Activated CD4-positive, alpha-beta memory T cell treated with anti-CD3 and anti-CD28 coated beads for 36 hours (primary cell): Measurements from ENCODE around the gene LRRC8D. TPM values are rescaled to one million over a fixed set of nuclear protein-coding genes. Genes with fewer than 3 reads are reported as not detected.
"Not testable (repeated sequence)": the region's sequence is repeated elsewhere in the genome, so short reads cannot be mapped to it uniquely, and the experiment has no call there.

ENCODE experiments used
- CTCF ChIA-PET: fragments of 350-600 bp; sonication (Branson Sonifier 250); formaldehyde crosslinking; loops from one replicate; lab custom pipeline; 2021; ENCODE audit warnings: antibody characterized with exemption, inconsistent platforms; lab: Charles Lee
- POLR2A ChIA-PET: fragments of 350-600 bp; sonication (Branson Sonifier 250); formaldehyde crosslinking; loops from one replicate; lab custom pipeline; 2021; ENCODE audit warnings: antibody characterized with exemption; lab: Charles Lee
- DNase-seq: peaks from one replicate; pipeline ENCODE4 v3.0.0-alpha.2; 2020
- H3K27ac Mint-ChIP-seq: one replicate; pipeline ENCODE4 v1.8.0; 2021; ENCODE audit warnings: mixed read lengths
- H3K27me3 Mint-ChIP-seq: one replicate; pipeline ENCODE4 v1.8.0; 2021; ENCODE audit warnings: mixed read lengths
- H3K36me3 Mint-ChIP-seq: one replicate; pipeline ENCODE4 v1.8.0; 2021; ENCODE audit warnings: mixed read lengths
- H3K4me1 Mint-ChIP-seq: one replicate; pipeline ENCODE4 v1.8.0; 2021; ENCODE audit warnings: low read depth, mixed read lengths
- H3K4me3 Mint-ChIP-seq: one replicate; pipeline ENCODE4 v1.8.0; 2021; ENCODE audit warnings: mild to moderate bottlenecking, mixed read lengths
- H3K9me3 Mint-ChIP-seq: one replicate; pipeline ENCODE4 v1.8.0; 2021; ENCODE audit warnings: mixed read lengths
- intact Hi-C: fragments of 100-400 bp; cut with micrococcal nuclease; formaldehyde crosslinking; loops from one replicate; pipeline ENCODE4 v1.15.1; 2023
- total RNA-seq, 2 experiments: library from RNA; stranded (reverse); gene quantifications; one replicate each; pipeline ENCODE4 v1.2.3, GENCODE V29; 2021

LRRC8D gene
- total RNA-seq, 2 experiments from 2014 or later: 17.7 to 19.4 TPM

DNA sequence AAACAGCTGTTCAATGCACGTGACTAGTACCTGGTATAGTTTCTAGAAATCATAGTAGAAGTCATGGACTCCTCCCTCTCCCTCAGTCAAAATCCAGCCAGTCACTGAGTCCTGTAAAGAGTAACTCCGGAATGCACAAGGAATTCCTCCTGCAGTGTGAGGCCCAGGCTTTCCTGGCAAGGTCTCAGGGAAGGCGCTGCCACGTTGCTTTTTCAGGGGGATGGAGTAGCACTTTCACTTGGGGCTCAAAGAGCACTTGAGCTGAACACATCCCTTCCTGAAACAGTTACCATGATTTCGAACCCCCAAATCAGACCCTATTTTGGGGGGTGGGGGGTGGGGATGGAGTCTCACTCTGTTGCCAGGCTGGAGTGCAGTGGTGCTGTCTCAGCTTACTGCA, 26.4 kb upstream of the LRRC8D start:
- no peaks in the 10 kb centered on the region for H3K36me3 Mint-ChIP-seq
- no peak overlapping the region for H3K27ac Mint-ChIP-seq
- POLR2A ChIA-PET: no interaction called here
- H3K4me3 Mint-ChIP-seq: no peak overlapping the region
- no peaks in the 10 kb centered on the region for H3K27me3 Mint-ChIP-seq
- intact Hi-C loops: no loop called here
- no peak for DNase-seq
- CTCF ChIA-PET: interaction anchor here (1.0 kb wide), 1 partner anchor 10 kb away, joined by 3 read pairs; no protein-coding TSS in a partner anchor
- no peaks in the 10 kb centered on the region for H3K4me1 Mint-ChIP-seq
- no peaks in the 10 kb centered on the region for H3K9me3 Mint-ChIP-seq

DNA sequence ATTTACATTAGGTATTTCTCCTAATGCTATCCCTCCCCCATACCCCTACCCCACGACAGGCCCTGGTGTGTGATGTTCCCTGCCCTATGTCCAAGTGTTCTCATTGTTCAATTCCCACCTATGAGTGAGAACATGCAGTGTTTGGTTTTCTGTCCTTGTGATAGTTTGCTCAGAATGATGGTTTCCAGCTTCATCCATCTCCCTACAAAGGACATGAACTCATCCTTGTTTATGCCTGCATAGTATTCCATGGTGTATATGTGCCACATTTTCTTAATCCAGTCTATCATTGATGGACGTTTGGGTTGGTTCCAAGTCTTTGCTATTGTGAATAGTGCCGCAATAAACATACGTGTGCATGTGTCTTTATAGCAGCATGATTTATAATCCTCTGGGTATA, 25.3 kb upstream of the LRRC8D start:
- POLR2A ChIA-PET, intact Hi-C loops, H3K36me3 Mint-ChIP-seq, H3K27ac Mint-ChIP-seq, H3K27me3 Mint-ChIP-seq, DNase-seq, H3K9me3 Mint-ChIP-seq, H3K4me1 Mint-ChIP-seq, H3K4me3 Mint-ChIP-seq, CTCF ChIA-PET: not testable (repeated sequence)

DNA sequence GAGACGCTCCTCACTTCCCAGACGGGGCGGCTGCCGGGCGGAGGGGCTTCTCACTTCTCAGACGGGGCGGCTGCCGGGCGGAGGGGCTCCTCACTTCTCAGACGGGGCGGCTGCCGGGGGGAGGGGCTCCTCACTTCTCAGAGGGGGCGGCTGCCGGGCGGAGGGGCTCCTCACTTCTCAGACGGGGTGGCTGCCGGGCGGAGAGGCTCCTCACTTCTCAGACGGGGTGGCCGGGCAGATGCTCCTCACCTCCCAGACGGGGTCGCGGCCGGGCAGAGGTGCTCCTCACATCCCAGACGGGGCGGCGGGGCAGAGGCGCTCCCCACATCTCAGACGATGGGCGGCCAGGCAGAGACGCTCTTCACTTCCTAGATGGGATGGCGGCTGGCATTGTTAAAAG, 23.0 kb upstream of the LRRC8D start:
- H3K4me3 Mint-ChIP-seq, H3K36me3 Mint-ChIP-seq, DNase-seq, CTCF ChIA-PET, H3K4me1 Mint-ChIP-seq, H3K27me3 Mint-ChIP-seq, intact Hi-C loops, H3K27ac Mint-ChIP-seq, POLR2A ChIA-PET, H3K9me3 Mint-ChIP-seq: not testable (repeated sequence)

DNA sequence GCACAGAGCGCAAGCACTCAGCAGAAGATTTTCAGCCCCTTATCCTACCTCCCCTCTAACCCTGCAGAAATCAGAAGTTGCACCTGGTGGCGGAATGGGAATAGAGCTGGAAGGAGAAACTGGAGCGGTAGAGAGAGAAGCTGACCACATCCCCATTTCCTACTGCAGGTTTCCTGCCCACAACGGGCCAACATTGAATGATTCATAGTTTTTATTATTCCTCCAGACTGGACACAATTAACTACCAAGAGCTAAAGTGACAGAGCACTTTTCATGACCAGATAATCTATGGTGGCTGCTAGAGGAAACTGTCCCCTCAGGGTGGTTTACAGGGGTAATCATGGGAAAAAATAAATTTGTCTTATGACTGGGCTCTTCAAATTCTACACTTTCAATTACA, 21.3 kb upstream of the LRRC8D start:
- POLR2A ChIA-PET: no interaction called here
- Mint-ChIP-seq H3K27me3 (no peaks in the 10 kb centered on the region), H3K27ac (no peak overlapping the region), H3K9me3 (no peaks in the 10 kb centered on the region), H3K4me3 (no peak overlapping the region), H3K36me3 (no peaks in the 10 kb centered on the region), H3K4me1 (no peaks in the 10 kb centered on the region)
- intact Hi-C loops: no loop called here
- no peak for DNase-seq
- CTCF ChIA-PET: interaction anchor here (1.0 kb wide), 1 partner anchor 187 kb away, joined by 4 read pairs; no protein-coding TSS in a partner anchor

DNA sequence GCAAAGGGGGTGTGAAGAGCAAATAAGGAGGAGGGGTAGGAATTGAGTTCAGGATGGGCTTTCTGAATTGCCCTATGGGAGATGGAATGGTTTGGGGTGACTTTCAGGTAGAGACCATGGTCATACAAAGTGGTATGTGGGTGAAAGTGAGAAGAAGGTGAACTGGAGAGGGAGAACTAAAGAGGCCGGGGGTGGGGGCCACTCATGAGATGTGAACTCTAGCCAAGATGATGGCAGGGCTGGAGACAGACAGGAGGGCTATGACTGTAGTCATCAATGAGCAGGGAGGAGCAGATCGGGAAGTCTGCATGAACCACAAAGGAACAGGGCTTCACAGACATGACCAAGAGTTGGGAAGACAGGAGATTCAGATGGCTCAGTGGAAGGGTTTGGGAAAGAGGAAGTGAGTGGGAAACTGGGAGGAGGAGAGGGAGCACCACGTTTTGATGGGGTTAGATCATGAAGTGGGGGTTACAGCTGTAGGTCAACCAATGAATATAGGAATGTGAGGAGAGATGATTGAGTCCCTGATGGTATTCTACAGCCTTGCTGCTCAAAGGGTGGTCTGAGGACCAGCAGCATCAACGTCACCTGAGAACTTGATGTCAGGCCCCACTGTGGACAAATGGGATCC, 20.7 kb upstream of the LRRC8D start:
- Mint-ChIP-seq H3K9me3 (no peaks in the 10 kb centered on the region), H3K27me3 (no peaks in the 10 kb centered on the region), H3K4me1 (no peaks in the 10 kb centered on the region), H3K4me3 (no peak overlapping the region), H3K36me3 (no peaks in the 10 kb centered on the region), H3K27ac (no peak overlapping the region)
- no peak for DNase-seq
- ChIA-PET POLR2A (no interaction called here), CTCF (interaction anchor here (1.2 kb wide), 1 partner anchor 20 kb away, joined by 3 read pairs; no protein-coding TSS in a partner anchor)
- intact Hi-C loops: no loop called here

DNA sequence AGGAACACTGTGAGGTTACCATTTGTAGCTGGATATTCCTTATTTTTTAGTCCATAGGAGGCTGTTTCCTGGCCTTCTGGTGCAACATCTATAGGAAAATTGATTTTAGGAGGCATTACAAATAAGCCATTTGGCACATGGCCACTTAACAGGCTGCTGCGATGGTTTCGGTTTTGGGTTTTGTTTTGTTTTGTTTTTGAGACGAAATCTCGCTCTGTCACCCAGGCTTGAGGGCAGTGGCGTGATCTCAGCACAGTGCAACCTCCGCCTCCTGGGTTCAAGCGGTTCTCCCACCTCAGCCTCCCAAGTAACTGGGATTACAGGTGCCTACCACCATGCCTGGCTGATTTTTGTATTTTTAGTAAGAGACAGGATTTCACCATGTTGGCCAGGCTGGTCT, 20.1 kb upstream of the LRRC8D start:
- DNase-seq: no peak
- H3K36me3 Mint-ChIP-seq: no peaks in the 10 kb centered on the region
- no peaks in the 10 kb centered on the region for H3K27me3 Mint-ChIP-seq
- H3K4me1 Mint-ChIP-seq: no peaks in the 10 kb centered on the region
- ChIA-PET CTCF (interaction anchor here (1.1 to 1.2 kb wide), 3 partner anchors 19 to 120 kb away, joined by 3 read pairs; no protein-coding TSS in a partner anchor), POLR2A (no interaction called here)
- no peaks in the 10 kb centered on the region for H3K9me3 Mint-ChIP-seq
- no peak overlapping the region for H3K27ac Mint-ChIP-seq
- H3K4me3 Mint-ChIP-seq: no peak overlapping the region
- intact Hi-C loops: no loop called here

DNA sequence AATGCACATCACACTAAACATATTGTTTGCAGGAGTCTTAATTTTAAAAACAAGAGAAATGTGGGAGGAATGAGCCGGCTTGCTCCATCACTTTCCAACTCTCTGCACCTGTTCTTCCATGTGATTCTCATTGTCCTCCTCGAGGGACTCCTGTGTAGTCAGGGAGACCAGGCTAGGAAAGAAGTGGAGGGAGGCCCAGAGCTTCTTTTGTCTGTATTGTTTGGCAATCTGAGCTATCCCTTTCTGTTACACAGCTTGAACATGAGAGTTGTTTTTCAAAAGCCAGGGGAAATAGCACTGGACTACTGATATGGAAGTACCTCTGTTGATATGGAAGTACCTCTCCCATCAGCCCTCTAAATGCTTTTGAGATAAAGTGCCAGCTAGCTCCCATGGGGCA, 18.8 kb upstream of the LRRC8D start:
- intact Hi-C loops: no loop called here

DNA sequence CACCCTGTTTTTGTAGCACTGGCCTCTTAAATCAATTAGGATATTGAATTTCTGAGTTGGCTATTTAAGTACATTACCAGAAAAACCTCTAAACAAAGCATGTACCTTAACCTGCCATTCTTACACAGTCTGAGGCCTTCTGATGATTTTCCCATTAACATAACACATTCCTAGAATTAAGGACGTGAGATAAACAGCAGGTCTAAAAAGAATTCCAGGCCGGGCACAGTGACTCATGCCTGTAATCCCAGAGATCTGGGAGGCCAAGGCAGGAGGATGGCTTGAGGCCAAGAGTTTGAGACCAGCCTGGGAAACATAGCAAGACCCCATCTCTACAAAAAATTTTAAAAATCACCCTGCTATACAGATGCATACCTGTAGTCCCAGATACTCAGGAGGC, 18.0 kb upstream of the LRRC8D start:
- Mint-ChIP-seq H3K36me3 (no peaks in the 10 kb centered on the region), H3K4me1 (no peaks in the 10 kb centered on the region), H3K9me3 (no peaks in the 10 kb centered on the region), H3K4me3 (no peak overlapping the region), H3K27me3 (no peaks in the 10 kb centered on the region), H3K27ac (no peak overlapping the region)
- DNase-seq: no peak
- CTCF ChIA-PET: interaction anchor here (0.7 to 2.8 kb wide), 8 partner anchors 18 to 186 kb away, joined by 3 to 13 read pairs (median 3); partner anchors contain the start of gene LRRC8D
- intact Hi-C loops: no loop called here
- POLR2A ChIA-PET: no interaction called here

More for the DNA sequence above, 18.8 kb upstream of the LRRC8D start:
- CTCF ChIA-PET: interaction anchor here (0.6 to 2.8 kb wide), 8 partner anchors 18 to 189 kb away, joined by 3 to 13 read pairs (median 3); no protein-coding TSS in a partner anchor
- Mint-ChIP-seq H3K9me3 (no peaks in the 10 kb centered on the region), H3K27ac (no peak overlapping the region), H3K36me3 (no peaks in the 10 kb centered on the region), H3K4me3 (no peak overlapping the region), H3K4me1 (no peaks in the 10 kb centered on the region), H3K27me3 (no peaks in the 10 kb centered on the region)
- POLR2A ChIA-PET: no interaction called here
- no peak for DNase-seq

DNA sequence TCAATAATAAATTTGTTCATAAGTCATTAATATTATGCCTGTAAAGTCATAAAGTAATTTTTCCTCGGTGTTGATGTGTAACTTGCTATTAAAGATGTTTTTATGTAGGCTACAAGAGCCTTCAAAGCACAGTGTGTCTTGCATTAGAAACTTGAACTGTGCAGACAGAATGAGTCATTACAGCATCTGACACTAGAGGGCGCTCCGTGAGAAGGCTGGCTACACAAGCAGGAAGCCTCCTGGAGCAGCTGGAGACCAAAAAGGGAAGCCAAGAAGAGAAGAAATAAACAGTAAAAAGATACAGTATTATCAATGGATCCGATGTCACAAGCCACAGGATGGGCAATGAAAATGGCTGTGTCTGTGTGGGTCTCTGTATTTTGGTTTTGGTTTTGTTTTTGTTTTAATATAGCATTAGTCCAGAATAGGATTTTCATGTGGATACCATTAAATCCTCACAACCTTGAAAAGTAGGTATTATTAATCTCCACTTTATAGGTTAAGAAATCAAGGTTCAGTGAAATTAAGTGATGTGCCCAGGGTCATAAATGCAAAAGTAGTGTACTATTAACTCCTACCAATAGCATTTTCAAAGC, 16.1 kb upstream of the LRRC8D start:
- CTCF ChIA-PET: interaction anchor here (0.6 to 2.0 kb wide), 18 partner anchors 9 to 185 kb away, joined by 3 to 31 read pairs (median 4); no protein-coding TSS in a partner anchor
- Mint-ChIP-seq H3K36me3 (no peaks in the 10 kb centered on the region), H3K4me1 (no peaks in the 10 kb centered on the region), H3K9me3 (no peaks in the 10 kb centered on the region), H3K27me3 (no peaks in the 10 kb centered on the region), H3K27ac (no peak overlapping the region), H3K4me3 (no peak overlapping the region)
- POLR2A ChIA-PET: interaction anchor here (1.2 kb wide), 1 partner anchor 182 kb away, joined by 3 read pairs; no protein-coding TSS in a partner anchor
- intact Hi-C loops: loop anchor here (1.0 to 2.0 kb wide), 4 partner anchors 24 to 183 kb away; no protein-coding TSS in a partner anchor
- DNase-seq: peak; percentile 90

DNA sequence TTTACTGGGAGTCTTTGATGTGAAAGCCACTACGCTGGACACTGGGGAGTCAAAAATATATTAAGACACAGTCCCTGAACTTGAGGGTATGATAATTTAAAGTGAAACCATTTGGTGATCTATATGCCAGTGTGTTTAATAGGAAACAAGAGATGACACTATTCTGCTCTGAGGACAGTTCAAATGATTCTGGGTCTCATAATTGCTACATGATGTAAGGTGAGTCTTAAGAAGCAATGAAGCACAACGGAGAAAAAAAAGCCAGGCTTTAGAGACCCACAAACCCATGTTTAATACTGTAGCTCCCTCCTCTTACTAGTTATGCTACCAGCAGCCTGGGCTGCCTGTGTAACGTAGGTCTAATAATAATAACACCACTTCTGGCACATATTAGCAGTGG, 14.2 kb upstream of the LRRC8D start:
- intact Hi-C loops: no loop called here
- Mint-ChIP-seq H3K9me3 (no peaks in the 10 kb centered on the region), H3K36me3 (no peaks in the 10 kb centered on the region), H3K27me3 (no peaks in the 10 kb centered on the region), H3K4me1 (no peaks in the 10 kb centered on the region), H3K27ac (no peak overlapping the region), H3K4me3 (no peak overlapping the region)
- DNase-seq: no peak
- POLR2A ChIA-PET: no interaction called here
- CTCF ChIA-PET: interaction anchor here (0.9 to 2.2 kb wide), 3 partner anchors 22 to 181 kb away, joined by 3 to 6 read pairs (median 3); no protein-coding TSS in a partner anchor

DNA sequence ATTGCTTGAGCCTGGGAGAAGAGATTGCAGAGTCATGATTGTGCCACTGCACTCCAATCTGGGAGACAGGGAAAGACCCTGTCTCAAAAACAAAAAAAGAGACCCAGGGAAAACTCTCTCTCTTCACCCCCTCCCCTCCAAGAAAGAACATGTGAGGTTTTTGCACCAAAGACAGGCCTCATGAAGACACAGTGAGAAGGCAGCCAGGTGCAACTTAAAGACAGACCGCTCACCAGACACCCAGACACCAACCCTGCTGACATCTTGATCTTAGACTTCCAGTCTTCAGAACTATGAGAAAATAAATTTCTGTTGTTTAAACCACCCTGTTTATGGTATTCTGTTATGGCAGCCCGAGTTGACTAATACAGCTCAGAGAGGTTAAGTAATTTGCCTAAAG, 13.3 kb upstream of the LRRC8D start:
- ChIA-PET CTCF (interaction anchor here (1.2 to 2.3 kb wide), 3 partner anchors 18 to 180 kb away, joined by 4 to 11 read pairs (median 6); no protein-coding TSS in a partner anchor), POLR2A (no interaction called here)
- Mint-ChIP-seq H3K36me3 (no peaks in the 10 kb centered on the region), H3K27ac (no peak overlapping the region), H3K4me3 (no peak overlapping the region), H3K4me1 (no peaks in the 10 kb centered on the region), H3K9me3 (no peaks in the 10 kb centered on the region), H3K27me3 (no peaks in the 10 kb centered on the region)
- intact Hi-C loops: no loop called here
- no peak for DNase-seq

DNA sequence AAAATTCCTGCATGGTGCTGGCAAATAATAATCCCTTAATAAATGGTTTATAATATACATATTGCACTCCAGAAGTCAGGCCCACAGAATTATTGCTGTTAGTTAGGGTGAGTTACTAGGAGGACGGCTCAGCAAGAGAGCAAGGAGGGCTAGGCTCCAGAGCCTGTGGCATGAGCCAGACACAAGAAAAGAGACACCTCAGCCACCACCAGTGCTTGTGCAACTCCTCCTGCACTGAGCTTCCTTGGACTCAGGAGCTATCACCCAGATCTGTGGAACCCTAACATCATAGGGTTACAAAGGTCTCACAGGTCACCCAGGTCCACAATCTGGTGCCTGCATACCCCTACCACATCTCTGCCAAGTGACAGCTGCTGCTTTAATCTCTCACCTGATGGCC, 12.8 kb upstream of the LRRC8D start:
- ChIA-PET POLR2A (no interaction called here), CTCF (interaction anchor here (0.7 to 2.3 kb wide), 3 partner anchors 17 to 179 kb away, joined by 3 to 11 read pairs (median 4); no protein-coding TSS in a partner anchor)
- H3K4me3 Mint-ChIP-seq: no peak overlapping the region
- no peaks in the 10 kb centered on the region for H3K36me3 Mint-ChIP-seq
- H3K9me3 Mint-ChIP-seq: no peaks in the 10 kb centered on the region
- DNase-seq: no peak
- H3K4me1 Mint-ChIP-seq: no peaks in the 10 kb centered on the region
- no peaks in the 10 kb centered on the region for H3K27me3 Mint-ChIP-seq
- no peak overlapping the region for H3K27ac Mint-ChIP-seq
- intact Hi-C loops: no loop called here
